Fibroblast of pulmonary artery (primary cell): Measurements from ENCODE around the gene TCTN1.

Source experiments
- DNase-seq: peaks from one replicate; pipeline ENCODE4 v3.0.0-alpha.2; 2010; ENCODE audit warnings: low read depth
- H3K4me3 ChIP-seq: replicated peaks from 2 replicates; pipeline ENCODE4 v1.5.1; 2011; ENCODE audit warnings: low read depth, mild to moderate bottlenecking, control low read depth, low read length, moderate library complexity
- CTCF ChIP-seq: IDR thresholded peaks from 2 replicates; pipeline ENCODE4 v1.5.1; 2011; ENCODE audit warnings: mild to moderate bottlenecking, control low read depth, low read length, inconsistent platforms; ENCODE audit errors: missing control alignments

The TCTN1 gene

GRCh38 chr12:110669193-110669502 is 55.2 kb downstream of the TCTN1 start:
- no peak for TF ChIP-seq CTCF
- no peak for DNase-seq
- H3K4me3 ChIP-seq: no peak overlapping the region

GRCh38 chr12:110670161-110670701 is 56.3 kb downstream of the TCTN1 start:
- H3K4me3 ChIP-seq: no peak overlapping the region
- TF ChIP-seq CTCF: no peak

GRCh38 chr12:110676171-110676570 is 62.2 kb downstream of the TCTN1 start:
- no peak for TF ChIP-seq CTCF
- no peak overlapping the region for H3K4me3 ChIP-seq
- no peak for DNase-seq

More at GRCh38 chr12:110670161-110670701, 56.3 kb downstream of the TCTN1 start:
- no peak for DNase-seq

GRCh38 chr12:110677206-110677911 is 63.4 kb downstream of the TCTN1 start:
- TF ChIP-seq CTCF: no peak
- no peak overlapping the region for H3K4me3 ChIP-seq
- no peak for DNase-seq

- no peak for TF ChIP-seq CTCF
- no peak for DNase-seq
- H3K4me3 ChIP-seq: no peak overlapping the region
These were observed 64.1 kb downstream of the TCTN1 start for GRCh38 chr12:110677982-110678381.

- DNase-seq: no peak
- no peak overlapping the region for H3K4me3 ChIP-seq
- no peak for TF ChIP-seq CTCF
These were observed 65.3 kb downstream of the TCTN1 start for GRCh38 chr12:110679201-110679600.

GRCh38 chr12:110680032-110680431 is 66.1 kb downstream of the TCTN1 start:
- H3K4me3 ChIP-seq: no peak overlapping the region
- no peak for DNase-seq
- no peak for TF ChIP-seq CTCF
